ENCODE results near the gene TSPAN5.

The TSPAN5 gene

DNA sequence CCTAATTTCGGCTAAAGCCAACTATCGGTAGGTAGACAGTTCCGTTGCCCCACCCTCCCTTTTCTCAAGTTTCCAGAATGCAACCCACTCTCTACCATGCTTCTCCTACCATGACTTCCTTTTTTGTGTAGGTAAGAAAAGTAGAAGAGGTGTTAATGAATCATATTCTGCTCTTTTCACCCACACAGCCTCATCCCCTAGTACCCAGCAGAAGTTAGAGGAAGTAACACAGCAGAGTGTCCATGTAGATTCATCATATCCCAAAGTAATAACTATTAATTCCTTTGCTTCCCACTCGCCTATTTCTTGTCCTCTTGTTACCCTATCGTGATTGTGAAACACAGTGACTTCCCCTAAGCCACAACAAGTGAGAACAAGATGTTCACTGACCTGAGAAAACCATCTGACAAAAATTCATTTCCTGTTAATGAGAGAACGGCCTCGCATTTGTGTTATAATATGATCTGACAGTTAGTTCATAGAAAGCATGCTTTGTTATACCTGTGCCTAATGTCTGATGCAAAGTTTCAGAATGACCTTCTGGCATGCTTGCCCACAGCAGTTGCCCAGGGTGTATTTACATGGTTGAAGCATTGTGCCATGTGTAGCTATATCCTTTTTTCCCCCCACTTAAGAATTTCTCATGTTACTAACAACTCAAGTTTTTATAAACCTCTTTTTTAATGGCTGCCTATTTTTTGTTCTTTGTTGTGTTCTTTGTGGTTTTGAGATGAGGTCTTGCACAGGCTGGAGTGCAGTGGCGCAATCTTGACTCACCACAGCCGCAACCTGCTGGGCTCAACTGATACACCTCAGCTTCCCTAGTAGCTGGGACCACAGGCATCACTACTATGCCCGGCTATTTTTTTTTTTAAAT lies 211.7 kb downstream of the TSPAN5 start:
- no peak overlapping the region for H3K4me3 ChIP-seq (ENCODE audit: low read length)
- DNase-seq (ENCODE audit: low read depth), result peak; percentile 57
- TF ChIP-seq, protein P1, sequence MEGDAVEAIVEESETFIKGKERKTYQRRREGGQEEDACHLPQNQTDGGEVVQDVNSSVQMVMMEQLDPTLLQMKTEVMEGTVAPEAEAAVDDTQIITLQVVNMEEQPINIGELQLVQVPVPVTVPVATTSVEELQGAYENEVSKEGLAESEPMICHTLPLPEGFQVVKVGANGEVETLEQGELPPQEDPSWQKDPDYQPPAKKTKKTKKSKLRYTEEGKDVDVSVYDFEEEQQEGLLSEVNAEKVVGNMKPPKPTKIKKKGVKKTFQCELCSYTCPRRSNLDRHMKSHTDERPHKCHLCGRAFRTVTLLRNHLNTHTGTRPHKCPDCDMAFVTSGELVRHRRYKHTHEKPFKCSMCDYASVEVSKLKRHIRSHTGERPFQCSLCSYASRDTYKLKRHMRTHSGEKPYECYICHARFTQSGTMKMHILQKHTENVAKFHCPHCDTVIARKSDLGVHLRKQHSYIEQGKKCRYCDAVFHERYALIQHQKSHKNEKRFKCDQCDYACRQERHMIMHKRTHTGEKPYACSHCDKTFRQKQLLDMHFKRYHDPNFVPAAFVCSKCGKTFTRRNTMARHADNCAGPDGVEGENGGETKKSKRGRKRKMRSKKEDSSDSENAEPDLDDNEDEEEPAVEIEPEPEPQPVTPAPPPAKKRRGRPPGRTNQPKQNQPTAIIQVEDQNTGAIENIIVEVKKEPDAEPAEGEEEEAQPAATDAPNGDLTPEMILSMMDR (conservative IDR thresholded peaks at IDR 0.05; ENCODE audit: low read length), result no peak

DNA sequence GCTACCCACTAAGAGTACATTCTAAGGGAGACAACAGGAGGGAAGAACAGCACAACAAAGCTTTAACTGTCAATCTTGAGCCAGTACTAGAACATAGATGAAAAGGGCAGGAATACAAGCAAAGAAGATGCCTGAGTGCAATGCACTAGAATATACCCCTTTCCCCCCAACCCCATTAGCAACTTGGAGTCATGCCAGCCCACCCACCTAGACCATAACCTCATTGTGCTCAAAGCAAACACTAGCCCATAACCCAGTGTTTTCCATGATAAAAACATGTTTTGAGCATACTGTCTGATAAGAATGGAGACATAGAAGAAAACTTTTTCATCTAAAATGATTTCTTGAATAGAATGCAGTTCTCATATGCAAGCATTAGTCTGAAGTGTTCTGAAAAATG lies 214.0 kb downstream of the TSPAN5 start:
- no peak overlapping the region for H3K4me3 ChIP-seq (ENCODE audit: low read length)
- TF ChIP-seq, protein P1 (conservative IDR thresholded peaks at IDR 0.05; ENCODE audit: low read length), result no peak
- no peak for DNase-seq (ENCODE audit: low read depth)

DNA sequence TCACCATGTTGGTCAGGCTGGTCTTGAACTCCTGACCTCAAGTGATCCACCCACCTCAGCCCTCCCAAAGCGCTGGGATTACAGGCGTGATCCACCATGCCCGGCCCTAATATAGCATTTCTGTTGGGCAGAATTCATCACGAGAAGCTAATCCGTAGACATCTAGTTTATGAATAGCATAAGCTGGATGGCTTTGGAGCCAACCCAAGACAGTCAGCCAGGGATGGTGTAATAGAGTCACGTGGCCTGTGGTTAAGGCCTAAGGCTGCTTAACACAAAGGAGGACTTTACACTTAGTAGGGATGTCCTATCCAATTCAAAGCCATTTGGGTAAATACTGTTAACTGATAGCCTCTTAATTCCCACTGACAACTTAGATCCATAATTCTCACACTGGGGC lies 223.6 kb downstream of the TSPAN5 start:
- no peak for DNase-seq (ENCODE audit: low read depth)
- TF ChIP-seq, protein P1 (conservative IDR thresholded peaks at IDR 0.05; ENCODE audit: low read length), result no peak
- H3K4me3 ChIP-seq (ENCODE audit: low read length), result no peak overlapping the region

DNA sequence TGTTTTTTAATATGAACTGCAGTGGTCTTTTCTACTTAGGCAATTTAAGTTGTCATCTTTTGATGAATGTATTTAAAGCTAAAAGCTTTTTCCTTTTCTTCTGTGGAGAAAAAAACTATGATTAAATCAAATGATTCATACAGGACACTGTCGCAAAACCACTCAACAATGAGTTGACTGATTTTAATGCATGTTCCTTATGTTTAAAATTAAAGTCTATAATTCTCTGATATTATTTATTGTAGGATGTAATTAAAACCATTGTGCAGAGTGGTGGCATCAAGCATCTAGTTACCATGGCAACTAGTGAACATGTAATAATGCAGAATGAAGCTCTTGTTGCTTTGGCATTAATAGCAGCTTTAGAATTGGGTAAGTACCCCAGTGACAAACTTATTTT lies 224.7 kb downstream of the TSPAN5 start:
- no peak overlapping the region for H3K4me3 ChIP-seq (ENCODE audit: low read length)
- peak; percentile 22 for DNase-seq (ENCODE audit: low read depth)
- TF ChIP-seq, protein P1 (conservative IDR thresholded peaks at IDR 0.05; ENCODE audit: low read length), result no peak

DNA sequence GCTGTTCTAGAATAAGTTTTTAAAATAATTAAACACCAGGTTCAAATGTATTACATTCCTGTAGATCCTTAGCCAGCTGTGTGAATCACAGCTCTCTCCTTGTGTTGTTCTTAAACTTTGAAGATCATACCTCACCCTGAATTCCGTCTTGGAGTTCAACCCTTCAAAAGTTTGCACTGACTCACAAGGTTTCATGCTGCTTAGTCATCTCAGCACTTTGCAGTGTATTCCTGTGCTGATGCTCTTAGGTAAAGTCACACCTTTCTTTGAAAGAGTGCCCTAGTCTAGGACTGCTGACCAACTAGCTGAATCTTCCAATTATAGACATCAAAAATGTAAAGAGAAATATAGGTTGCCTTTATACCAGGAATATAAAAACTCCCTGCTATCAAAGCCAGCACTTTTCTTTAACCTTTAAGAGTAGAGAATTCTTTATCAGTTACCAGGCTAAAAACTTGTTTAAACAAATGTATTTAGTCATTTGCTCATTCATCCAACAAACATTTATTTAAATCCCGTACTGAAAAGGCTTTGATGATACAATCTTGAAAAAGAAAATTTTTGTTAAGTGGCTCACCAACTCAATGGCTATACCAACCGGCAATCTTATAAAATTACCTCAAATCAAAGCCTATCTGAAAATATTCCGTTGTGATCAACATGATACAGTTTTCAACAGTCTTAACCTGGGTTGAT lies 227.6 kb downstream of the TSPAN5 start:
- peak; percentile 64 for DNase-seq (ENCODE audit: low read depth)
- TF ChIP-seq, protein P1 (conservative IDR thresholded peaks at IDR 0.05; ENCODE audit: low read length), result no peak
- no peak overlapping the region for H3K4me3 ChIP-seq (ENCODE audit: low read length)

DNA sequence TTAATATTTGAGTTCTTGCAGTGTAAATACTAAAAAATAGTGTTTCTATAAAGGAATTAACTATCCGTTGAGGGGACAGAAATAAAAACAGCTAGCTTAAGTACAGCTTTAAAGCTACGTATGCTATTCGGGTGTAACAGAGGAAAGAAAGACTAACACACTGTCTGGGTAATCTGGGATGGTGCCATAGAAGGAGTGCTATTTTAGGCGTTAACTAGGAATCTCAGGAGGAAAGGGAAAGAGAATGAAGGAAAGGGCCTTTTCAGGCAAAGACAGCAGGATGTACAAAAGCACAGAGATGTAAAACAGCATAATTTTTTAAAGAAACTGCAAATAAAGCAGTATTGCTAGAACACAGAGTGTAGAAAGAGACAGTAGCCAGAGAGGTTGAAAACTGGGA lies 235.4 kb downstream of the TSPAN5 start:
- DNase-seq (ENCODE audit: low read depth), result no peak
- no peak overlapping the region for H3K4me3 ChIP-seq (ENCODE audit: low read length)
- TF ChIP-seq, protein P1 (conservative IDR thresholded peaks at IDR 0.05; ENCODE audit: low read length), result no peak

DNA sequence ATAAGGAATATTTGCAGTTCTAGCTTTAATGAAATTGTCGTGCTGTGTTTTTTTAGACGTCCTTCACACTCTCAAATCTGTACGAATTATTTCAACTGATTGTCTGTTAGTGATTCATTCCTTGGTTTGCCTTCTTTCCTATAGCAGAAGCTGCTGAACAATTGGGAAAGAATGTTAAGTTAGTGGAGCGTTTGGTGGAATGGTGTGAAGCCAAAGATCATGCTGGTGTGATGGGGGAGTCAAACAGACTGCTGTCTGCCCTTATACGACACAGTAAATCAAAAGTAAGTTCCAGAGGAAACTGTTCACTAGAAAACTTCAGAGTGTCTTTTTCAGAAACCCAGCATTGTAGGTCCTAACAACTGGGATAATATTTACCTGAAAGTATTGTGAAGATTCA lies 237.3 kb downstream of the TSPAN5 start:
- H3K4me3 ChIP-seq (ENCODE audit: low read length), result no peak overlapping the region
- DNase-seq (ENCODE audit: low read depth), result peak; percentile 24
- TF ChIP-seq, protein P1 (conservative IDR thresholded peaks at IDR 0.05; ENCODE audit: low read length), result no peak

All from AG10803 (cell line).